Activated naive CD4-positive, alpha-beta T cell treated with anti-CD3 and anti-CD28 coated beads for 36 hours (primary cell): ENCODE data around the gene UTS2R. TPM values are rescaled to one million over a fixed set of nuclear protein-coding genes. Genes with fewer than 3 reads are reported as not detected.

Source experiments
- CTCF ChIA-PET: fragments of 350-600 bp; sonication (Branson Sonifier 250); formaldehyde crosslinking; loops from one replicate; lab custom pipeline; 2021; ENCODE audit warnings: antibody characterized with exemption; lab: Charles Lee
- DNase-seq: peaks from one replicate; pipeline ENCODE4 v3.0.0-alpha.2; 2020
- H3K27ac Mint-ChIP-seq: one replicate; pipeline ENCODE4 v1.8.0; 2021; ENCODE audit warnings: mild to moderate bottlenecking, mixed read lengths
- H3K27me3 Mint-ChIP-seq: one replicate; pipeline ENCODE4 v1.8.0; 2021; ENCODE audit warnings: low read depth, mixed read lengths
- H3K36me3 Mint-ChIP-seq: one replicate; pipeline ENCODE4 v1.8.0; 2021; ENCODE audit warnings: low read depth, mixed read lengths
- H3K4me1 Mint-ChIP-seq: one replicate; pipeline ENCODE4 v1.8.0; 2021; ENCODE audit warnings: low read depth, mixed read lengths
- H3K4me3 Mint-ChIP-seq: one replicate; pipeline ENCODE4 v1.8.0; 2021; ENCODE audit warnings: mild to moderate bottlenecking, moderate library complexity, mixed read lengths
- H3K9me3 Mint-ChIP-seq: one replicate; pipeline ENCODE4 v1.8.0; 2021; ENCODE audit warnings: mixed read lengths
- intact Hi-C: fragments of 100-400 bp; cut with micrococcal nuclease; formaldehyde crosslinking; loops from one replicate; pipeline ENCODE4 v1.15.1; 2023
- total RNA-seq, 2 experiments: library from RNA; stranded (reverse); gene quantifications; one replicate each; pipeline ENCODE4 v1.2.3, GENCODE V29; 2021

Gene UTS2R
- total RNA-seq, 2 experiments from 2014 or later, result not detected

DNA sequence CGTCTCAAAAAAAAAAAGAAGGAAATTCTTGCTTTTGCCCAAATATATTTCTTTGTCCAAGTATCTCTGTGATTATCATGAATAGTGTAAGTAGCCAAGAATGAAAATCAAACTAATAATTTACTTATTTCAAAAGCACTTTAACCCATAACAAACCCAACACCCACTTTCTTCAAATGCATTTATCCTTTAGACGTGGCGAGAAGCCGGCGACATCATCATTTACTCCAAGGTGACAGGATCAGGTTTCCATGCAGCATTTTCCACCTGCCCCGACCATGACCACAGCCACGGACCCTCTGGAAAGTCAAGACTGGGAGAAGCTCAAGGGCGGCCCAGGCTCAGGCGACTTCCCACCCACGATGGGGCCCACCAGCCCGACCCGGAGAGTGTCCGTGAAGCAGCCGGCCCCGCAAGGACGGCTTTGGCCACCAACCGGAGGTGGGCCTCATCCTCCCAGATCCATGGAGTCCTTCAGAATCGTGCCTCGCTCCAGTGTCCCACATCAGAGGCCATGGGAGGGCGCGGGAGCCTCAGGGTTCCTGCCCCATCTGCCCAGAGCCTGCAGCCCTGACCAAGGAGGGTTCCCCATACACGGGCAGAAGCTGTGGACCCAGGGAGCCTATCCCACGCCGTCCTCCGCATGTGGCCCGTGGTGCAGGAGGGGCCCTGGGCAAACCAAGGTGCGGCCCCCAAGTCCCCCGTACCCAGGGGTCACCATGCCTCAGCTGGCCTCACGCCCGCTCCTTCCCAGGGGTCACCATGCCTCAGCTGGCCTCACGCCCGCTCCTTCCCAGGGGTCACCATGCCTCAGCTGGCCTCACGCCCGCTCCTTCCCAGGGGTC, 18.7 kb downstream of the UTS2R start:
- CTCF ChIA-PET, result no interaction called here
- no peaks in the 10 kb centered on the region for H3K27me3 Mint-ChIP-seq
- no peak overlapping the region for H3K4me3 Mint-ChIP-seq
- no peaks in the 10 kb centered on the region for H3K36me3 Mint-ChIP-seq
- no peak for DNase-seq
- no peaks in the 10 kb centered on the region for H3K9me3 Mint-ChIP-seq
- intact Hi-C loops, result no loop called here
- peaks cover 6% of the 10 kb centered on the region for H3K4me1 Mint-ChIP-seq
- no peak overlapping the region for H3K27ac Mint-ChIP-seq

DNA sequence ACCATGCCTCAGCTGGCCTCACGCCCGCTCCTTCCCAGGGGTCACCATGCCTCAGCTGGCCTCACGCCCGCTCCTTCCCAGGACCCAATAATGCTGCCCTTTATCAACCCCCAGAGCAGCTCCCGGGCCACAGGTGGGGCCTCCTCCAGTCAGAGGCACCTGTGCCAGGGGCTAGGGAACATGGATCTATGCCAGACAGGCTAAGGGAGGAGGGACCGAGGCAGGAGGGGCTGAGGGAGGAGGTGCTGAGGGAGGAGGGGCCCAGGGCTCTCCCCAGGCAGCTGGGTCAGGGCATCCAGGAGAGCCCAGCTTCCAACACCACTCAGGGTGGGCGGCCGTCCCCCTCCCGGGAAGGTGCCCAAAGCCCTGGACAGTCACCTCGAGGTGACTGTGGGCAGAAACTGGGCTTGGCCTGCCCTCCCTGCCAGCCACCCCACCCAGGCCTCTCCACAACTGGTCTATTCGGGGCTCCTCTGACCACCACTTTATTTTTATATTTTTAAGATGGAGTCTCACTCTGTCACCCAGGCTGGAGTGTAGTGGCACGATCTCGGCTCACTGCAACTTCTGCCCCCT, 19.4 kb downstream of the UTS2R start:
- Mint-ChIP-seq H3K27ac (no peak overlapping the region), H3K27me3 (no peaks in the 10 kb centered on the region), H3K9me3 (no peaks in the 10 kb centered on the region), H3K4me1 (peaks cover 6% of the 10 kb centered on the region), H3K36me3 (no peaks in the 10 kb centered on the region), H3K4me3 (no peak overlapping the region)
- DNase-seq, result no peak
- intact Hi-C loops, result no loop called here
- CTCF ChIA-PET, result no interaction called here

GRCh38 chr17:82391496-82392066, 20.0 kb downstream of the UTS2R start:
- Mint-ChIP-seq H3K4me3 (no peak overlapping the region), H3K27ac (no peak overlapping the region), H3K9me3 (no peaks in the 10 kb centered on the region), H3K36me3 (no peaks in the 10 kb centered on the region), H3K27me3 (no peaks in the 10 kb centered on the region), H3K4me1 (peaks cover 6% of the 10 kb centered on the region)
- CTCF ChIA-PET, result no interaction called here
- DNase-seq, result no peak
- intact Hi-C loops, result no loop called here

DNA sequence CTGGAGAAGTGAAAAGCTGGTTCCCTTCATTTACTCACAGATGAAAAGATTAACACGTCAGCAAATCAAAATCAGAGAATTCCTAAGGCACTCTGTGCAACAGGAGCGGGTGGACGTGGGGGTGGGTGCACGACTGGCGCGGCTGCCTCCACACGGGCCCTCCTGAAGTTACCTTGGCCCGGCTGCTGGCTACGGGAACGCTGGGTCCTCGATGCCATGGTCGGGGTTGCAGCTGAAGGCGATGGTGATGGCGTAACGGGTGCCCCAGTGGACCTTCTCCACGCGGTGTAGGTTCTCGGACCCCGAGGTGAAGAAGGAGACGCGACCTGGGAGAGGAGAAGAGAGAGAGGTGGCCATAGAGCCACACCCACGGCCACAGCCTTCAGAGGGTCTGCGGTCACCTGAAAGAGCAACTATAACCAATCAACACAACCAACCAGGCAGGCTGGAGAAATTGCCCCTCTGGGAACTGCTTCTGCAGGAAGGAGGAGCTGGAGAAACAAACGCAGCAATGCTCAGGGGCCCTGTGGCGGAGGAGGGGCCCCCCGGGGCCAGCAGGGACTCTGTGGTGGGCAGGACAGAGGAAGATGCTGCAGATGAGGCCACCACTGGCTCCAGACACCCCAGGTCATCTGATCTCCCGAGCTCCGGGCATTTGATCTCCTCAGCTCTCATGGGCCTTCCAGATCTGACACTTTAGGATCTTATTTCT, 20.8 kb downstream of the UTS2R start:
- no peaks in the 10 kb centered on the region for H3K36me3 Mint-ChIP-seq
- H3K4me1 Mint-ChIP-seq, result peaks cover 2% of the 10 kb centered on the region
- no peak overlapping the region for H3K27ac Mint-ChIP-seq
- intact Hi-C loops, result no loop called here
- no peaks in the 10 kb centered on the region for H3K9me3 Mint-ChIP-seq
- DNase-seq, result no peak
- no peaks in the 10 kb centered on the region for H3K27me3 Mint-ChIP-seq
- no peak overlapping the region for H3K4me3 Mint-ChIP-seq
- CTCF ChIA-PET, result no interaction called here

- Mint-ChIP-seq H3K27me3 (no peaks in the 10 kb centered on the region), H3K36me3 (no peaks in the 10 kb centered on the region), H3K4me3 (no peak overlapping the region), H3K9me3 (no peaks in the 10 kb centered on the region), H3K27ac (no peak overlapping the region), H3K4me1 (no peaks in the 10 kb centered on the region)
- intact Hi-C loops, result no loop called here
- no peak for DNase-seq
- CTCF ChIA-PET, result no interaction called here
Observed at GRCh38 chr17:82392941-82393340, 21.4 kb downstream of the UTS2R start.

DNA sequence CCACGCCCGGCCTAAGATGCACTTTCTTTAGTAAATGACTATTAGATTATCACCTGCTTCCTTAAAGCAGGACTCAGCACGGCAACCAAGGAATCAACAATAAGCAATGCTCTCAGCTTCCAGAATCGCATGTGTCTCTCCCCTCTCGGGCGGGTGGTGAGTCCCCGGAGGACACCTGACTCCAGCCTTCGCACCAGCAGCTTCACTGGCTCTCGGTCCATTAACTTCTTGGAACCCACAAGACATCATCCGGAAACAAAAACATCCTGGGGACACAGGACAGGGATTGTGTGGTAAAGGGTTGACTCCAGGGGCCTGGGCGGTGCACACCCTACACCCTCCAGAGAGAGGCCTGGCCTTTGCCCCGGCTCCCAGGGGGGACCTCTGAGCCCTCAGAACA, 22.7 kb downstream of the UTS2R start:
- CTCF ChIA-PET, result interaction anchor here (0.7 kb wide), 1 partner anchor 206 kb away, joined by 3 read pairs; no protein-coding TSS in a partner anchor

GRCh38 chr17:82396601-82397435, 25.3 kb downstream of the UTS2R start:
- no peak overlapping the region for H3K27ac Mint-ChIP-seq
- intact Hi-C loops, result no loop called here
- H3K36me3 Mint-ChIP-seq, result peaks cover 5% of the 10 kb centered on the region
- CTCF ChIA-PET, result no interaction called here
- no peaks in the 10 kb centered on the region for H3K9me3 Mint-ChIP-seq
- H3K4me3 Mint-ChIP-seq, result no peak overlapping the region
- DNase-seq, result no peak
- H3K27me3 Mint-ChIP-seq, result no peaks in the 10 kb centered on the region
- H3K4me1 Mint-ChIP-seq, result peaks cover 12% of the 10 kb centered on the region

More for the DNA sequence above, 22.7 kb downstream of the UTS2R start:
- intact Hi-C loops, result no loop called here
- no peak for DNase-seq
- no peaks in the 10 kb centered on the region for H3K36me3 Mint-ChIP-seq
- H3K9me3 Mint-ChIP-seq, result no peaks in the 10 kb centered on the region
- no peaks in the 10 kb centered on the region for H3K27me3 Mint-ChIP-seq
- H3K4me3 Mint-ChIP-seq, result no peak overlapping the region
- H3K4me1 Mint-ChIP-seq, result no peaks in the 10 kb centered on the region
- no peak overlapping the region for H3K27ac Mint-ChIP-seq

- H3K9me3 Mint-ChIP-seq, result no peaks in the 10 kb centered on the region
- H3K4me3 Mint-ChIP-seq, result no peak overlapping the region
- H3K4me1 Mint-ChIP-seq, result peaks cover 13% of the 10 kb centered on the region
- no peaks in the 10 kb centered on the region for H3K27me3 Mint-ChIP-seq
- CTCF ChIA-PET, result no interaction called here
- no peak overlapping the region for H3K27ac Mint-ChIP-seq
- intact Hi-C loops, result no loop called here
- no peak for DNase-seq
- peaks cover 10% of the 10 kb centered on the region for H3K36me3 Mint-ChIP-seq
Observed at GRCh38 chr17:82397449-82398335, 26.1 kb downstream of the UTS2R start.

DNA sequence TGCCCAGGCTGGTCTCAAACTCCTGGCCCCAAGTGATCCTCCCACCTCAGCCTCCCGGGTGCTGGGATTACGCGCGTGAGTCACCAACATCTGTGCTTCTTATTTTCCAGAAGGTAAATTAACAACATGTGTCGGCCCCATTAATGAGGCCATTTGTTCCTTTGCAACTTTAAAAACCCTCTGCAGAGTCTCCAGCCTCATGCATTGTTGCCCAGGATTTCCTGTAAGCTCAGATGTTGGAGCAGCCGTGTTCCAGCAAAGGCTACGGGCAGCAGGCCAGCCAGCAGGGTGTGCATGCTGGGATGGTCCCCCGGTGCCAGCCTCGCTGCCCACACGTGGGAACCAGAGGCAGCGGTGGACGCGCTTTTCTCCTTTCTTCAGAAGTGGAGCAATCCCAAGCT, 27.5 kb downstream of the UTS2R start:
- Mint-ChIP-seq H3K4me1 (peaks cover 13% of the 10 kb centered on the region), H3K36me3 (peaks cover 16% of the 10 kb centered on the region), H3K4me3 (no peak overlapping the region), H3K27me3 (no peaks in the 10 kb centered on the region), H3K9me3 (no peaks in the 10 kb centered on the region), H3K27ac (no peak overlapping the region)
- intact Hi-C loops, result no loop called here
- CTCF ChIA-PET, result interaction anchor here (0.6 kb wide), 1 partner anchor 21 kb away, joined by 3 read pairs; no protein-coding TSS in a partner anchor
- DNase-seq, result no peak

DNA sequence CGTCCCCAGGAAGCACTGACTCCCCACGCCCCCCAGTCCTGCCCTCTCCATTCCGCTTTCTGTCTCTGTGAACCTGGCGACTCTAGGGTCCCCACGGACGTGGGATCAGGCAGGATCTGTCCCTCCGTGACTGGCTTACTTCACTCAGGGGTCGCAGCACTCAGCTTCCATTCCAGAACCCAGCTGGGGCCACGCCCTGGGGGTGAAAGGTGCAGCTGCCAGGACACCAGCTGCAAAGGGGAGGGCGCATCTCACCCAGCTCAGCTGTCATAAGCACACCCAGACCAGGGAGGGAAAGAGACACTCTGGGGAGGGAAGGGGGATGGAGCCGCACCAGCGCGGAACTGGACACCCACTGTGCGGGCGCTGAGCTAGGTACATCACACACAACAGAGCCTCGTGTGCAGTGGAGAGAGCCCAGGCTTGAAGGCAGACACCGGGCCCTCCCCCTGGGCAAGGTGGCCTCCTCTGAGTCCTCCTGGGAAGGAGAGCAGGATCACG, 28.1 kb downstream of the UTS2R start:
- DNase-seq, result no peak
- CTCF ChIA-PET, result interaction anchor here (0.6 to 1.3 kb wide), 4 partner anchors 22 to 454 kb away, joined by 3 to 5 read pairs (median 3); no protein-coding TSS in a partner anchor
- H3K4me1 Mint-ChIP-seq, result peaks cover 13% of the 10 kb centered on the region
- H3K4me3 Mint-ChIP-seq, result no peak overlapping the region
- intact Hi-C loops, result no loop called here
- H3K36me3 Mint-ChIP-seq, result peaks cover 18% of the 10 kb centered on the region
- H3K9me3 Mint-ChIP-seq, result no peaks in the 10 kb centered on the region
- no peak overlapping the region for H3K27ac Mint-ChIP-seq
- H3K27me3 Mint-ChIP-seq, result no peaks in the 10 kb centered on the region

GRCh38 chr17:82400206-82400605, 28.6 kb downstream of the UTS2R start:
- no peak overlapping the region for H3K4me3 Mint-ChIP-seq
- H3K4me1 Mint-ChIP-seq, result peaks cover 13% of the 10 kb centered on the region
- CTCF ChIA-PET, result interaction anchor here (0.6 to 1.3 kb wide), 4 partner anchors 47 to 455 kb away, joined by 3 to 5 read pairs (median 3); no protein-coding TSS in a partner anchor
- H3K36me3 Mint-ChIP-seq, result peaks cover 19% of the 10 kb centered on the region
- intact Hi-C loops, result no loop called here
- no peak overlapping the region for H3K27ac Mint-ChIP-seq
- H3K9me3 Mint-ChIP-seq, result no peaks in the 10 kb centered on the region
- no peaks in the 10 kb centered on the region for H3K27me3 Mint-ChIP-seq
- no peak for DNase-seq
